ENCODE measurements around the gene SLC4A3.

Gene SLC4A3

DNA sequence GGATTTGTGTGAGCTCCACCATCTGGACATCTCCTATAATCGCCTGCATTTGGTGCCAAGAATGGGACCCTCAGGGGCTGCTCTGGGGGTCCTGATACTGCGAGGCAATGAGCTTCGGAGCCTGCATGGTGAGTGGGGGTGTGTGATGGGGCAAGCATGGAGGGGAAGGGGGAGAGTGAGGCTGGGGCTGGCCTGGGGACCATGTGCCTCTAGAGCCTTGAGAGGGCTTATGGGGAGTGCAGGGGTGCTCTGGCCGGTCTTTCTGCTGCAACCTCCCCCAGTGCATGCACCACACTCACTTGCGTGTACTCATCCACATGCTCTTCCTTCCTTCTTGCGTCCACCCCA is 21.8 kb upstream of the SLC4A3 start:
- Histone ChIP-seq H3K4me1 (ENCODE audit: control insufficient read depth, insufficient read depth, low read length) (no peaks in the 10 kb centered on the region), H3K36me3 (ENCODE audit: control insufficient read depth, insufficient read depth, low read length) (peaks cover 36% of the 10 kb centered on the region), H3K9ac (ENCODE audit: low read length) (no peak overlapping the region), H3K27ac (ENCODE audit: low read depth, low read length) (no peak overlapping the region), H3K27me3 (ENCODE audit: control insufficient read depth, insufficient read depth, low read length) (no peaks in the 10 kb centered on the region), H3K4me3 (ENCODE audit: low read length) (no peak overlapping the region)

DNA sequence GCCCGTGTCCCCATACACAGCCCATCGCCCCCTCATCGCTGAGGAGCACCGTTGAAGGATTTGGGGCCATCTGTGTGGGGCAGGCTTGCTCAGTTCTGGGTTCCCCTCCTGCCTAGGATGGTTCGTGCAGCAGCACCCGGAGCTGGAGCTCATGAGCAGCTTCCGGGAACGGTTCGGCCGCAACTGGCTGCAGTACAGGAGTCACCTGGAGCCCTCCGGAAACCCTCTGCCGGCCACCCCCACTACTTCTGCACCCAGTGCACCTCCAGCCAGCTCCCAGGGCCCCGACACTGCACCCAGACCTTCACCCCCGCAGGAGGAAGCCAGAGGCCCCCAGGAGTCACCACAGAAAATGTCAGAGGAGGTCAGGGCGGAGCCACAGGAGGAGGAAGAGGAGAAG is 19.5 kb upstream of the SLC4A3 start:
- H3K4me1 ChIP-seq (ENCODE audit: control insufficient read depth, insufficient read depth, low read length): no peaks in the 10 kb centered on the region
- H3K27ac ChIP-seq (ENCODE audit: low read depth, low read length): no peak overlapping the region
- H3K27me3 ChIP-seq (ENCODE audit: control insufficient read depth, insufficient read depth, low read length): no peaks in the 10 kb centered on the region
- H3K9ac ChIP-seq (ENCODE audit: low read length): no peak overlapping the region
- no peak overlapping the region for H3K4me3 ChIP-seq (ENCODE audit: low read length)
- peaks cover 28% of the 10 kb centered on the region for H3K36me3 ChIP-seq (ENCODE audit: control insufficient read depth, insufficient read depth, low read length)

DNA sequence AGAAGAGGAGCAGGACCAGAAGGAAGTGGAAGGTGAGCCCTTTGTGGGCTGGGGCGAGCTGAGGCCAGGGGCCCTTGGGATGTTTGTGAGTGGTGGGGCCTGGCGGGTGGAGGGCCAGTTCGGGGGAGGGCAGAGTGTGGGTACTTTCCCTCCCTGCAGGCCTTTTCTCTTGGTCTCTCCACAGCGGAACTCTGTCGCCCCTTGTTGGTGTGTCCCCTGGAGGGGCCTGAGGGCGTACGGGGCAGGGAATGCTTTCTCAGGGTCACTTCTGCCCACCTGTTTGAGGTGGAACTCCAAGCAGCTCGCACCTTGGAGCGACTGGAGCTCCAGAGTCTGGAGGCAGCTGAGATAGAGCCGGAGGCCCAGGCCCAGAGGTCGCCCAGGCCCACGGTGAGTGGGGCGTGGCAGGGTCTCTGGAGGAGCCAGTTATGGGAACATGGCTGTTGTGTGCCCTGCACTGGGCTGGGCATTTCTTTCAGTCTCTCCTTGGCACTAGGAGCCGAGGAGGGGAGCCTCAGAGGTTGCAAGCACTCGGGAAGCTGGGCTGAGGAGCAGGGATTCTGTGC is 18.9 kb upstream of the SLC4A3 start:
- peaks cover 28% of the 10 kb centered on the region for H3K36me3 ChIP-seq (ENCODE audit: control insufficient read depth, insufficient read depth, low read length)
- no peaks in the 10 kb centered on the region for H3K27me3 ChIP-seq (ENCODE audit: control insufficient read depth, insufficient read depth, low read length)
- H3K4me1 ChIP-seq (ENCODE audit: control insufficient read depth, insufficient read depth, low read length): no peaks in the 10 kb centered on the region
- no peak overlapping the region for H3K9ac ChIP-seq (ENCODE audit: low read length)
- no peak overlapping the region for H3K27ac ChIP-seq (ENCODE audit: low read depth, low read length)
- no peak overlapping the region for H3K4me3 ChIP-seq (ENCODE audit: low read length)

DNA sequence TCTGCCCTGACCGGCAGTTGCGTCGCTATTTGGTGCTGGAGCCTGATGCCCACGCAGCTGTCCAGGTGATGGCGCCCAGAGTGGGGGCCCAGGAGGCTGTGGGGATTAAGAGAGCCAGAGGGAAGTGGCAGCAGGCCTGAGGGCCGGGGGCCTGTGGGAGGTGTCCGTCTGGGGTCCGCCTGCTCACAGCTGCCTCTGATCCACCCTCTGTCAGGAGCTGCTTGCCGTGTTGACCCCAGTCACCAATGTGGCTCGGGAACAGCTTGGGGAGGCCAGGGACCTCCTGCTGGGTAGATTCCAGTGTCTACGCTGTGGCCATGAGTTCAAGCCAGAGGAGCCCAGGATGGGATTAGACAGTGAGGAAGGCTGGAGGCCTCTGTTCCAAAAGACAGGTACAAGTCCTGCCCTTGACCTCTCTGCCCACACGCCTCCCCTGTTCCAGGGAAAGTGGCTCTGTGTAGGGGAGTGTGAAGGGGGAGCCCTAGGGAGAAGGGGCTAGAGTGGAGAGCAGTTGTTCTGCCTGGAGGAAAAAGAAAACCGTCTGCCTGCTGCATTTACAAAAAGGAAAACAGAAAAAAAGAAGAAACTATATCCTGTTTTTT is 18.2 kb upstream of the SLC4A3 start:
- Histone ChIP-seq H3K27ac (ENCODE audit: low read depth, low read length) (no peak overlapping the region), H3K4me3 (ENCODE audit: low read length) (no peak overlapping the region), H3K4me1 (ENCODE audit: control insufficient read depth, insufficient read depth, low read length) (no peaks in the 10 kb centered on the region), H3K36me3 (ENCODE audit: control insufficient read depth, insufficient read depth, low read length) (peaks cover 30% of the 10 kb centered on the region), H3K9ac (ENCODE audit: low read length) (no peak overlapping the region), H3K27me3 (ENCODE audit: control insufficient read depth, insufficient read depth, low read length) (no peaks in the 10 kb centered on the region)

DNA sequence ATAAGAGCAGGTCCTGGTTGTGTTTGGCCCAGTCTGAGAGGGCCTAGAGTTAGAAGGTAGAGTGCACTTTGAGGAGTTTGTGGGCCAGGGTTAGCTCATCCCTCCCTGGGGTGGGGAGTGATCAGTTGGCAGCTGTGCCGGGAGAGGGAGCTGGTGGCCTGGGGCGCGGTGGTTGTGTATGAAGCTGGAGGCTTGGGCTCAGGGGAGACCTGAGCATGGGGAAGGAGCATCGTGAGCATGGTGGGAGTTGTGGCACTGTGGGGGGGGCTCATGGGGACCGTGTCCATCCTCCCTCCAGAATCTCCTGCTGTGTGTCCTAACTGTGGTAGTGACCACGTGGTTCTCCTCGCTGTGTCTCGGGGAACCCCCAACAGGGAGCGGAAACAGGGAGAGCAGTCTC is 16.1 kb upstream of the SLC4A3 start:
- Histone ChIP-seq H3K9ac (ENCODE audit: low read length) (no peak overlapping the region), H3K4me1 (ENCODE audit: control insufficient read depth, insufficient read depth, low read length) (no peaks in the 10 kb centered on the region), H3K36me3 (ENCODE audit: control insufficient read depth, insufficient read depth, low read length) (peaks cover 36% of the 10 kb centered on the region), H3K4me3 (ENCODE audit: low read length) (no peak overlapping the region), H3K27ac (ENCODE audit: low read depth, low read length) (no peak overlapping the region), H3K27me3 (ENCODE audit: control insufficient read depth, insufficient read depth, low read length) (no peaks in the 10 kb centered on the region)

DNA sequence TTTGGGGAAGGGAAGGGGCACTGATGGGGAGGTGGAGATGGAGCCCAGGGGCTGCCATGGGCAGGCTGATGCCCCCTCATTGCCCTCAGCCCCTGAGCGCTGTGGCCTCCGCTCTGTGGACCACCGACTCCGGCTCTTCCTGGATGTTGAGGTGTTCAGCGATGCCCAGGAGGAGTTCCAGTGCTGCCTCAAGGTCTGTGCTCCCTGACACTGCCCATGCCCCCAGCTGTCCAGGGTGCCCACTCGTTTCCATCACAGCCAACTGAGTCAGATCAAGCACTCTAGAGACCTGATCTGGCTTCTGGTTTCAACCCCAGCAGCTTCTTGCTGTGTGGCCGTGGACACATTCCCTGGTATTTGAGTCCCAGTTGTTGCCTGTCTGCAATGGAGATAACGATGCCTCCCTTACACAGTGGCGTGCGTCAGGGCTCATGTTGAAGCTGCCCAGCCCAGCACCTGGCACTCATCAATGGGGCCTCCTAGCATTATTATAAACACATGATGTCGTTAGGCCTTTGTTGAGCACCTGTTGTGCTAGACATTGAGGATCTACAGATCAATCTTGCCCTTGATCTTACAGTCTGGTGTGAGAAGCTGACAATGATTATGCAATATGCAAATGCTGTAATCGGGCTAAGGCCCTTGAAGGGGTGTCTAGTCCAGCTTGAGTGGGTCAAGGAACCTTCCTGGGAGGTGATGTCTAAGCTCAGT is 15.4 kb upstream of the SLC4A3 start:
- Histone ChIP-seq H3K36me3 (ENCODE audit: control insufficient read depth, insufficient read depth, low read length) (peaks cover 29% of the 10 kb centered on the region), H3K27ac (ENCODE audit: low read depth, low read length) (no peak overlapping the region), H3K4me1 (ENCODE audit: control insufficient read depth, insufficient read depth, low read length) (no peaks in the 10 kb centered on the region), H3K4me3 (ENCODE audit: low read length) (no peak overlapping the region), H3K27me3 (ENCODE audit: control insufficient read depth, insufficient read depth, low read length) (no peaks in the 10 kb centered on the region), H3K9ac (ENCODE audit: low read length) (no peak overlapping the region)

DNA sequence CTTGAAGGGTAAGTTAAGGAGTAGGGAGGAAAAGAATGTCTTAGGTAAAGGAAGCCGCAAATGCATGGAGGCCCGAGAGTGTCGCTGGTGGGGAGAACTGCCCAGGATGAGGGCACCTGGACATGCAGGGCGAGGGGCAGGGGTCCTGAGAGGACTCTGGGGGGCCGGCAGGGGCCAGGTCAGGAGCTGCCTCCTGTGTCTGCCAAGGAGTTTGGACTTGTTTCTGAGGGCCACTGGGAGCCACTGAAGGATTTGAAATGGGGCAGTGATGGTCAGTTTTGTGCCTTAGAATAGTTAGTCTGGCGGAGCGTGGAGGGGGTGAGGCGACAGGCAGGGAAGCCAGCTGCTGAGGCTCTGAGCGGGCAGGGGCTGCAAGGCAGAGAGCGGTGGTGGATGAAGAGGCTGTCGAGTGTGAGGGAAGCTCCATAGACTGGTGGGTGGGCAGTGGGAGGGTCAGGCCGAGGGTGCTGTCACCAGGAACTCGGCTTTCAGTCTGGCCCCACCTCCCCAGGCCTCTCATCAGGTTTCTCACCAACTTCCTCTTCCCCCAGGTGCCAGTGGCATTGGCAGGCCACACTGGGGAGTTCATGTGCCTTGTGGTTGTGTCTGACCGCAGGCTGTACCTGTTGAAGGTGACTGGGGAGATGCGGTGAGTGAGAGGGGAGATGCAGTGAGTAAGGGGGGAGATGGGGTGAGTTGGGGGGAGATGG is 14.7 kb upstream of the SLC4A3 start:
- Histone ChIP-seq H3K4me3 (ENCODE audit: low read length) (no peak overlapping the region), H3K4me1 (ENCODE audit: control insufficient read depth, insufficient read depth, low read length) (no peaks in the 10 kb centered on the region), H3K27me3 (ENCODE audit: control insufficient read depth, insufficient read depth, low read length) (no peaks in the 10 kb centered on the region), H3K27ac (ENCODE audit: low read depth, low read length) (no peak overlapping the region), H3K36me3 (ENCODE audit: control insufficient read depth, insufficient read depth, low read length) (peaks cover 27% of the 10 kb centered on the region), H3K9ac (ENCODE audit: low read length) (no peak overlapping the region)

DNA sequence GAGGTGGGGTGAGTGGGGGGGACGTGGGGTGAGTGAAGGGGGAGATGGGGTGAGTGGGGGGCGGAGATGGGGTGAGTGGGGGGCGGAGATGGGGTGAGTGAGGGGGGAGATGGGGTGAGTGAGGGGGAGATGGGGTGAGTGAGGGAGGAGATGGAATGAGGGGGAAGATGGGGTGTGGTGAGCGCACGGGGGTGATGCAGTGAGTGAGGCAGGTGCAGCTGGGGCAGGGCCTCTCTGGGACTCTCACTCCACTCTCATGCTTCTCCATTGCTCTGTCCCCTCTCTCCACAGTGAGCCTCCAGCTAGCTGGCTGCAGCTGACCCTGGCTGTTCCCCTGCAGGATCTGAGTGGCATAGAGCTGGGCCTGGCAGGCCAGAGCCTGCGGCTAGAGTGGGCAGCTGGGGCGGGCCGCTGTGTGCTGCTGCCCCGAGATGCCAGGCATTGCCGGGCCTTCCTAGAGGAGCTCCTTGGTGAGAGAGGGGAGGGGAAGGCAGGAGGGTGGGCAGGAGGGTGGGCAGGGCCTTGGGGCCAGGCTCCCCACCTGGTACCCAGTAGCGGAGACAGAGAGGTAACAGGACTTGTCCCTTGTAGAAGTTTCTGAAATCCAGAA is 13.9 kb upstream of the SLC4A3 start:
- H3K36me3 ChIP-seq (ENCODE audit: control insufficient read depth, insufficient read depth, low read length): peaks cover 23% of the 10 kb centered on the region
- H3K4me1 ChIP-seq (ENCODE audit: control insufficient read depth, insufficient read depth, low read length): no peaks in the 10 kb centered on the region
- no peak overlapping the region for H3K9ac ChIP-seq (ENCODE audit: low read length)
- H3K4me3 ChIP-seq (ENCODE audit: low read length): no peak overlapping the region
- H3K27ac ChIP-seq (ENCODE audit: low read depth, low read length): no peak overlapping the region
- H3K27me3 ChIP-seq (ENCODE audit: control insufficient read depth, insufficient read depth, low read length): no peaks in the 10 kb centered on the region

DNA sequence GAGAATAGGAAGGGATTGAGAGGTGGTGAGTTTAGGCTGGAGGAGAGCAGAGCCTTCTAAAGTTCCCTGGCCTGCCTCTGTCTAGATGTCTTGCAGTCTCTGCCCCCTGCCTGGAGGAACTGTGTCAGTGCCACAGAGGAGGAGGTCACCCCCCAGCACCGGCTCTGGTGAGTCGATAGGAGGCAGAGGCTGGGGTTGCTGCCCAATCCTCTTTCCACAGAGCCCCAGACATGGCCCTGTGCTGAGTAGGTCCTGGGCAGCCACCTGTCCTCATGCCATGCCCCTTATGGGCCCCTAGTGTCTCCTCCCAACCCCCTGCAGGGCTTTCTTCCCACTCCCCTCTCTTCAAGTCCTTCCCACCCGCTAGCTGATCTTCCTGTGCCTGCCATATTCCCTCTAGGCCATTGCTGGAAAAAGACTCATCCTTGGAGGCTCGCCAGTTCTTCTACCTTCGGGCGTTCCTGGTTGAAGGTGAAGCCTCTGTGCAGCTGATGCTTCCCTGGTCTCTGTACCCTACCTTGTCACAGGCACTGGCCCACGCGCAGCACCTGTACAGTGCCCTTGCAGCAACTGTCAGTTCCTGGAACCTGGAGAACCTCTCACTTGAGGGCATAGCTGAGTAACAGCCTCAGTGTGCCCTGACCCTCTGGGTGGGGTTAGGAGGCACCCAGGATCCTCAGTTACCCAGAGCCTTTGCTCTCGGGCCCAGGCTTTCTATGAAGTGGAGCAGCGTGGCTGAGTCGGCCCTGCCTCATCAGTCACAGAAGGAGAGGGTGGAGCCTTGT is 13.2 kb upstream of the SLC4A3 start:
- Histone ChIP-seq H3K9ac (ENCODE audit: low read length) (no peak overlapping the region), H3K4me1 (ENCODE audit: control insufficient read depth, insufficient read depth, low read length) (no peaks in the 10 kb centered on the region), H3K27ac (ENCODE audit: low read depth, low read length) (no peak overlapping the region), H3K4me3 (ENCODE audit: low read length) (no peak overlapping the region), H3K27me3 (ENCODE audit: control insufficient read depth, insufficient read depth, low read length) (no peaks in the 10 kb centered on the region), H3K36me3 (ENCODE audit: control insufficient read depth, insufficient read depth, low read length) (peaks cover 20% of the 10 kb centered on the region)

DNA sequence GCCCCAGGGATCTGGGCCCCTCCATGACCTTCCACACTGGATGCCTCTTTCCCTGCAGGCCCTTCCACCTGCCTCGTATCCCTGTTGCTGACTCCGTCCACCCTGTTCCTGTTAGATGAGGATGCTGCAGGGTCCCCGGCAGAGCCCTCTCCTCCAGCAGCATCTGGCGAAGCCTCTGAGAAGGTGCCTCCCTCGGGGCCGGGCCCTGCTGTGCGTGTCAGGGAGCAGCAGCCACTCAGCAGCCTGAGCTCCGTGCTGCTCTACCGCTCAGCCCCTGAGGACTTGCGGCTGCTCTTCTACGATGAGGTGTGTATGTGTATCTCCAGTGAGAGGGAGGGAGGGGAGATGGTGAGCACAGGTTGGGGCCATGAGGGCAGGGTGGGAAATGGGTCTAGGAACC is 12.4 kb upstream of the SLC4A3 start:
- no peaks in the 10 kb centered on the region for H3K4me1 ChIP-seq (ENCODE audit: control insufficient read depth, insufficient read depth, low read length)
- no peaks in the 10 kb centered on the region for H3K27me3 ChIP-seq (ENCODE audit: control insufficient read depth, insufficient read depth, low read length)
- H3K9ac ChIP-seq (ENCODE audit: low read length): no peak overlapping the region
- H3K27ac ChIP-seq (ENCODE audit: low read depth, low read length): no peak overlapping the region
- H3K36me3 ChIP-seq (ENCODE audit: control insufficient read depth, insufficient read depth, low read length): peaks cover 18% of the 10 kb centered on the region
- no peak overlapping the region for H3K4me3 ChIP-seq (ENCODE audit: low read length)

DNA sequence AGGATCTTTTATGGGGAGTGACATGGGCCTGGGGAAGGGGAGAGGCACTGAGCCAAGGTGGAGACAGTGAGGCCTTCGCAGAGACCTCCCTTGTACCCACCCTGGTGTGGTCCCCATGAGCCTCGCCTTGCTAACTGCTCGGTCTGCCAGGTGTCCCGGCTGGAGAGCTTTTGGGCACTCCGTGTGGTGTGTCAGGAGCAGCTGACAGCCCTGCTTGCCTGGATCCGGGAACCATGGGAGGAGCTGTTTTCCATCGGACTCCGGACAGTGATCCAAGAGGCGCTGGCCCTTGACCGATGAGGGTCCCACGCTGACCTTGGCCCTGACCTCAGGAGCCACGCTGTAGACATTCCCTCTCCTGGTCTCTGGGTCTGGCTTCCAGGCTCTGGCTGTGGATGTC is 11.5 kb upstream of the SLC4A3 start:
- no peak overlapping the region for H3K9ac ChIP-seq (ENCODE audit: low read length)
- H3K4me1 ChIP-seq (ENCODE audit: control insufficient read depth, insufficient read depth, low read length): no peaks in the 10 kb centered on the region
- H3K36me3 ChIP-seq (ENCODE audit: control insufficient read depth, insufficient read depth, low read length): peaks cover 18% of the 10 kb centered on the region
- no peak overlapping the region for H3K27ac ChIP-seq (ENCODE audit: low read depth, low read length)
- no peak overlapping the region for H3K4me3 ChIP-seq (ENCODE audit: low read length)
- H3K27me3 ChIP-seq (ENCODE audit: control insufficient read depth, insufficient read depth, low read length): no peaks in the 10 kb centered on the region

DNA sequence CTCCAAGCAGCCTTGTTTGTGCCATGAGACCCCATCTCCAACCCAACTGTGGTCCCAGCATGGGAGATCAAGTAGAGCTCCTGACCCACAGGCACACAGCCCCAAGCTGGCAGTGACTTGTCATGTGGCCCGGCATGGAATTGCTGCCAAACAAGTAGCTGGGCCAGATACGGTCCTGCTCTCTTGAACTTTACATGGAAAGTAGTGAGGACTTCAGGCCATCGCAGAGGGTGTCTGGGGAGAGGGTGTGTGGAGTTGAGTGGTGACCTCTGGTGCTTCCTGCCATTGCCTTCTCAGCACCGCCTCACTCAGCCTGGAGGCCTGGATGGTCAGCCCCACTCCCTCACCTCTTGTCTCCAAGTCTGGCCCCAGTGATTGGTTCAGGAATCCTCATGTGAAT is 10.9 kb upstream of the SLC4A3 start:
- peaks cover 18% of the 10 kb centered on the region for H3K36me3 ChIP-seq (ENCODE audit: control insufficient read depth, insufficient read depth, low read length)

More for the DNA sequence above, 10.9 kb upstream of the SLC4A3 start:
- H3K27ac ChIP-seq (ENCODE audit: low read depth, low read length): no peak overlapping the region
- H3K4me1 ChIP-seq (ENCODE audit: control insufficient read depth, insufficient read depth, low read length): no peaks in the 10 kb centered on the region
- no peak overlapping the region for H3K9ac ChIP-seq (ENCODE audit: low read length)
- no peaks in the 10 kb centered on the region for H3K27me3 ChIP-seq (ENCODE audit: control insufficient read depth, insufficient read depth, low read length)
- no peak overlapping the region for H3K4me3 ChIP-seq (ENCODE audit: low read length)

All from rectal smooth muscle tissue (tissue), 1 donor.